ENCODE measurements around the gene TSG101.

Gene TSG101

GRCh38 chr11:18498039-18498438 is 28.7 kb downstream of the TSG101 start:
- Histone ChIP-seq H3K9ac (ENCODE audit: low read length in 5 of 5) (no peak overlapping the region), H3K36me3 (ENCODE audit: control insufficient read depth in 5 of 5, insufficient read depth in 5 of 5, low read length in 5 of 5) (peaks cover 46 to 69% (median 55%) of the 10 kb centered on the region in 5 donors), H3K27me3 (ENCODE audit: control insufficient read depth in 5 of 5, insufficient read depth in 4 of 5, low read length in 5 of 5) (no peaks in the 10 kb centered on the region), H3K4me1 (ENCODE audit: control insufficient read depth in 5 of 5, insufficient read depth in 5 of 5, low read length in 5 of 5) (no peaks in the 10 kb centered on the region), H3K4me3 (ENCODE audit: low read depth in 1 of 5, low read length in 5 of 5) (no peak overlapping the region), H3K9me3 (ENCODE audit: control insufficient read depth in 5 of 5, low read length in 5 of 5) (no peaks in the 10 kb centered on the region), H3K27ac (ENCODE audit: low read depth, low read length) (no peak overlapping the region)

- Histone ChIP-seq H3K9ac (ENCODE audit: low read length in 5 of 5) (no peak overlapping the region), H3K4me3 (ENCODE audit: low read depth in 1 of 5, low read length in 5 of 5) (no peak overlapping the region), H3K9me3 (ENCODE audit: control insufficient read depth in 5 of 5, low read length in 5 of 5) (no peaks in the 10 kb centered on the region), H3K27ac (ENCODE audit: low read depth, low read length) (no peak overlapping the region), H3K4me1 (ENCODE audit: control insufficient read depth in 5 of 5, insufficient read depth in 5 of 5, low read length in 5 of 5) (no peaks in the 10 kb centered on the region), H3K36me3 (ENCODE audit: control insufficient read depth in 5 of 5, insufficient read depth in 5 of 5, low read length in 5 of 5) (peaks cover 35 to 60% (median 42%) of the 10 kb centered on the region in 5 donors), H3K27me3 (ENCODE audit: control insufficient read depth in 5 of 5, insufficient read depth in 4 of 5, low read length in 5 of 5) (no peaks in the 10 kb centered on the region)
These were observed 31.0 kb downstream of the TSG101 start for GRCh38 chr11:18495703-18496102.

GRCh38 chr11:18495271-18495670 is 31.5 kb downstream of the TSG101 start:
- no peaks in the 10 kb centered on the region for H3K9me3 ChIP-seq (ENCODE audit: control insufficient read depth in 5 of 5, low read length in 5 of 5)
- no peak overlapping the region for H3K9ac ChIP-seq (ENCODE audit: low read length in 5 of 5)
- no peak overlapping the region for H3K27ac ChIP-seq (ENCODE audit: low read depth, low read length)
- no peaks in the 10 kb centered on the region for H3K4me1 ChIP-seq (ENCODE audit: control insufficient read depth in 5 of 5, insufficient read depth in 5 of 5, low read length in 5 of 5)
- H3K36me3 ChIP-seq (ENCODE audit: control insufficient read depth in 5 of 5, insufficient read depth in 5 of 5, low read length in 5 of 5): peaks cover 38 to 60% (median 43%) of the 10 kb centered on the region in 5 donors
- no peak overlapping the region for H3K4me3 ChIP-seq (ENCODE audit: low read depth in 1 of 5, low read length in 5 of 5)
- no peaks in the 10 kb centered on the region for H3K27me3 ChIP-seq (ENCODE audit: control insufficient read depth in 5 of 5, insufficient read depth in 4 of 5, low read length in 5 of 5)

GRCh38 chr11:18493310-18493709 is 33.4 kb downstream of the TSG101 start:
- Histone ChIP-seq H3K4me3 (ENCODE audit: low read depth in 1 of 5, low read length in 5 of 5) (no peak overlapping the region), H3K9ac (ENCODE audit: low read length in 5 of 5) (no peak overlapping the region), H3K27me3 (ENCODE audit: control insufficient read depth in 5 of 5, insufficient read depth in 4 of 5, low read length in 5 of 5) (no peaks in the 10 kb centered on the region), H3K27ac (ENCODE audit: low read depth, low read length) (no peak overlapping the region), H3K9me3 (ENCODE audit: control insufficient read depth in 5 of 5, low read length in 5 of 5) (no peaks in the 10 kb centered on the region), H3K36me3 (ENCODE audit: control insufficient read depth in 5 of 5, insufficient read depth in 5 of 5, low read length in 5 of 5) (peaks cover 30 to 62% (median 35%) of the 10 kb centered on the region in 5 donors), H3K4me1 (ENCODE audit: control insufficient read depth in 5 of 5, insufficient read depth in 5 of 5, low read length in 5 of 5) (peaks cover 0 to 7% (median 0%) of the 10 kb centered on the region in 5 donors)

- Histone ChIP-seq H3K9ac (ENCODE audit: low read length in 5 of 5) (no peak overlapping the region), H3K36me3 (ENCODE audit: control insufficient read depth in 5 of 5, insufficient read depth in 5 of 5, low read length in 5 of 5) (peaks cover 26 to 58% (median 36%) of the 10 kb centered on the region in 5 donors), H3K27ac (ENCODE audit: low read depth, low read length) (no peak overlapping the region), H3K4me1 (ENCODE audit: control insufficient read depth in 5 of 5, insufficient read depth in 5 of 5, low read length in 5 of 5) (peaks cover 0 to 7% (median 0%) of the 10 kb centered on the region in 5 donors), H3K27me3 (ENCODE audit: control insufficient read depth in 5 of 5, insufficient read depth in 4 of 5, low read length in 5 of 5) (no peaks in the 10 kb centered on the region), H3K4me3 (ENCODE audit: low read depth in 1 of 5, low read length in 5 of 5) (no peak overlapping the region), H3K9me3 (ENCODE audit: control insufficient read depth in 5 of 5, low read length in 5 of 5) (no peaks in the 10 kb centered on the region)
These were observed 33.9 kb downstream of the TSG101 start for GRCh38 chr11:18492888-18493287.

- H3K27me3 ChIP-seq (ENCODE audit: control insufficient read depth in 5 of 5, insufficient read depth in 4 of 5, low read length in 5 of 5): no peaks in the 10 kb centered on the region
- H3K27ac ChIP-seq (ENCODE audit: low read depth, low read length): no peak overlapping the region
- H3K9me3 ChIP-seq (ENCODE audit: control insufficient read depth in 5 of 5, low read length in 5 of 5): no peaks in the 10 kb centered on the region
- H3K4me3 ChIP-seq (ENCODE audit: low read depth in 1 of 5, low read length in 5 of 5): no peak overlapping the region
- H3K4me1 ChIP-seq (ENCODE audit: control insufficient read depth in 5 of 5, insufficient read depth in 5 of 5, low read length in 5 of 5): peaks cover 0 to 7% (median 0%) of the 10 kb centered on the region in 5 donors
- H3K36me3 ChIP-seq (ENCODE audit: control insufficient read depth in 5 of 5, insufficient read depth in 5 of 5, low read length in 5 of 5): peaks cover 26 to 55% (median 30%) of the 10 kb centered on the region in 5 donors
- no peak overlapping the region for H3K9ac ChIP-seq (ENCODE audit: low read length in 5 of 5)
These were observed 34.8 kb downstream of the TSG101 start for GRCh38 chr11:18491924-18492323.

- no peak overlapping the region for H3K27ac ChIP-seq (ENCODE audit: low read depth, low read length)
- H3K9ac ChIP-seq (ENCODE audit: low read length in 5 of 5): no peak overlapping the region
- peaks cover 26 to 54% (median 32%) of the 10 kb centered on the region in 5 donors for H3K36me3 ChIP-seq (ENCODE audit: control insufficient read depth in 5 of 5, insufficient read depth in 5 of 5, low read length in 5 of 5)
- no peaks in the 10 kb centered on the region for H3K27me3 ChIP-seq (ENCODE audit: control insufficient read depth in 5 of 5, insufficient read depth in 4 of 5, low read length in 5 of 5)
- peaks cover 0 to 7% (median 0%) of the 10 kb centered on the region in 5 donors for H3K4me1 ChIP-seq (ENCODE audit: control insufficient read depth in 5 of 5, insufficient read depth in 5 of 5, low read length in 5 of 5)
- no peak overlapping the region for H3K4me3 ChIP-seq (ENCODE audit: low read depth in 1 of 5, low read length in 5 of 5)
- H3K9me3 ChIP-seq (ENCODE audit: control insufficient read depth in 5 of 5, low read length in 5 of 5): no peaks in the 10 kb centered on the region
These were observed 35.8 kb downstream of the TSG101 start for GRCh38 chr11:18490736-18491485.

GRCh38 chr11:18490319-18490718 is 36.4 kb downstream of the TSG101 start:
- Histone ChIP-seq H3K4me1 (ENCODE audit: control insufficient read depth in 5 of 5, insufficient read depth in 5 of 5, low read length in 5 of 5) (peaks cover 0 to 7% (median 0%) of the 10 kb centered on the region in 5 donors), H3K27ac (ENCODE audit: low read depth, low read length) (no peak overlapping the region), H3K9ac (ENCODE audit: low read length in 5 of 5) (no peak overlapping the region), H3K36me3 (ENCODE audit: control insufficient read depth in 5 of 5, insufficient read depth in 5 of 5, low read length in 5 of 5) (peaks cover 26 to 56% (median 34%) of the 10 kb centered on the region in 5 donors), H3K9me3 (ENCODE audit: control insufficient read depth in 5 of 5, low read length in 5 of 5) (no peaks in the 10 kb centered on the region), H3K27me3 (ENCODE audit: control insufficient read depth in 5 of 5, insufficient read depth in 4 of 5, low read length in 5 of 5) (no peaks in the 10 kb centered on the region), H3K4me3 (ENCODE audit: low read depth in 1 of 5, low read length in 5 of 5) (no peak overlapping the region)

GRCh38 chr11:18485913-18486528 is 40.7 kb downstream of the TSG101 start:
- Histone ChIP-seq H3K27ac (ENCODE audit: low read depth, low read length) (no peak overlapping the region), H3K9ac (ENCODE audit: low read length in 5 of 5) (no peak overlapping the region), H3K4me1 (ENCODE audit: control insufficient read depth in 5 of 5, insufficient read depth in 5 of 5, low read length in 5 of 5) (peaks cover 0 to 7% (median 0%) of the 10 kb centered on the region in 5 donors), H3K4me3 (ENCODE audit: low read depth in 1 of 5, low read length in 5 of 5) (no peak overlapping the region), H3K9me3 (ENCODE audit: control insufficient read depth in 5 of 5, low read length in 5 of 5) (no peaks in the 10 kb centered on the region), H3K36me3 (ENCODE audit: control insufficient read depth in 5 of 5, insufficient read depth in 5 of 5, low read length in 5 of 5) (peaks cover 38 to 77% (median 54%) of the 10 kb centered on the region in 5 donors), H3K27me3 (ENCODE audit: control insufficient read depth in 5 of 5, insufficient read depth in 4 of 5, low read length in 5 of 5) (no peaks in the 10 kb centered on the region)

- Histone ChIP-seq H3K9ac (ENCODE audit: low read length in 5 of 5) (no peak overlapping the region), H3K4me1 (ENCODE audit: control insufficient read depth in 5 of 5, insufficient read depth in 5 of 5, low read length in 5 of 5) (no peaks in the 10 kb centered on the region), H3K27me3 (ENCODE audit: control insufficient read depth in 5 of 5, insufficient read depth in 4 of 5, low read length in 5 of 5) (no peaks in the 10 kb centered on the region), H3K9me3 (ENCODE audit: control insufficient read depth in 5 of 5, low read length in 5 of 5) (no peaks in the 10 kb centered on the region), H3K27ac (ENCODE audit: low read depth, low read length) (no peak overlapping the region), H3K4me3 (ENCODE audit: low read depth in 1 of 5, low read length in 5 of 5) (no peak overlapping the region), H3K36me3 (ENCODE audit: control insufficient read depth in 5 of 5, insufficient read depth in 5 of 5, low read length in 5 of 5) (peaks cover 64 to 90% (median 81%) of the 10 kb centered on the region in 5 donors)
These were observed 47.7 kb downstream of the TSG101 start for GRCh38 chr11:18479063-18479462.

Data from subcutaneous abdominal adipose tissue (tissue), 5 donors.